HepG2 (cell line): Measurements from ENCODE around the gene KLHL21. TPM values are rescaled to one million over a fixed set of nuclear protein-coding genes. Genes with fewer than 3 reads are reported as not detected.

Source experiments
- FOXM1 ChIP-seq: sonication (generic); formaldehyde crosslinking; IDR thresholded peaks from 2 replicates; pipeline ENCODE4 v1.5.0; 2020; ENCODE audit warnings: missing genetic modification reagents
- HES4 ChIP-seq: sonication (generic); formaldehyde crosslinking; IDR thresholded peaks from 2 replicates; pipeline ENCODE4 v1.9.0; 2021; ENCODE audit warnings: mild to moderate bottlenecking, missing genetic modification reagents, borderline replicate concordance
- HNRNPUL1 ChIP-seq: fragments of 200-400 bp; formaldehyde crosslinking; IDR thresholded peaks from 2 replicates; pipeline ENCODE4 v1.6.1; 2017; ENCODE audit warnings: low read depth, mild to moderate bottlenecking, low read length, moderate library complexity
- MIER3 ChIP-seq: IDR thresholded peaks from 2 replicates; pipeline ENCODE4 v1.6.1; 2016; ENCODE audit warnings: missing compliant biosample characterization, borderline replicate concordance
- NFIC ChIP-seq: IDR thresholded peaks from 2 replicates; pipeline ENCODE4 v1.6.1; 2012; ENCODE audit warnings: mild to moderate bottlenecking, low read length, inconsistent platforms
- PCBP1 ChIP-seq: fragments of 200-400 bp; formaldehyde crosslinking; IDR thresholded peaks from 2 replicates; pipeline ENCODE4 v1.6.1; 2017; ENCODE audit warnings: mild to moderate bottlenecking, low read depth, low read length, borderline replicate concordance
- POGZ ChIP-seq: sonication (generic); formaldehyde crosslinking; IDR thresholded peaks from 2 replicates; pipeline ENCODE4 v1.4.0; 2020; ENCODE audit warnings: mild to moderate bottlenecking, missing genetic modification reagents
- TCF7 ChIP-seq: sonication (generic); IDR thresholded peaks from 2 replicates; pipeline ENCODE4 v1.6.1; 2016; ENCODE audit warnings: antibody characterized with exemption, low read depth
- ZBTB37 ChIP-seq: sonication (generic); formaldehyde crosslinking; IDR thresholded peaks from 2 replicates; pipeline ENCODE4 v1.4.0; 2020; ENCODE audit warnings: mild to moderate bottlenecking, missing genetic modification reagents
- ZHX2 ChIP-seq, 2 experiments: sonication (generic) in 1 of 2; formaldehyde crosslinking in 1 of 2; IDR thresholded peaks; 2 replicates each; pipeline versions ENCODE4 v1.6.1 to v1.9.0; 2014 to 2022; ENCODE audit warnings: antibody characterized with exemption in 1 of 2, borderline replicate concordance in 1 of 2, inconsistent platforms in 1 of 2, low read depth in 1 of 2, missing genetic modification reagents in 1 of 2
- ZKSCAN5 ChIP-seq: sonication (generic); formaldehyde crosslinking; IDR thresholded peaks from 2 replicates; pipeline ENCODE4 v1.5.1; 2020; ENCODE audit warnings: mild to moderate bottlenecking, missing genetic modification reagents
- ZKSCAN8 ChIP-seq: IDR thresholded peaks from 2 replicates; pipeline ENCODE4 v1.6.1; 2016; ENCODE audit warnings: borderline replicate concordance, missing genetic modification reagents, missing compliant biosample characterization
- ZNF180 ChIP-seq: sonication (generic); formaldehyde crosslinking; IDR thresholded peaks from 2 replicates; pipeline ENCODE4 v1.4.0; 2020; ENCODE audit warnings: low read depth, missing genetic modification reagents, borderline replicate concordance
- ZNF275 ChIP-seq: sonication (generic); formaldehyde crosslinking; IDR thresholded peaks from 2 replicates; pipeline ENCODE4 v1.8.0; 2022; ENCODE audit warnings: missing genetic modification reagents, mild to moderate bottlenecking, inconsistent platforms, borderline replicate concordance
- ZNF564 ChIP-seq: sonication (generic); formaldehyde crosslinking; IDR thresholded peaks from 2 replicates; pipeline ENCODE4 v1.8.1; 2023; ENCODE audit warnings: mild to moderate bottlenecking, missing genetic modification reagents
- ZSCAN9 ChIP-seq: IDR thresholded peaks from 2 replicates; pipeline ENCODE4 v1.6.1; 2016; ENCODE audit warnings: borderline replicate concordance
- polyA plus RNA-seq, 8 experiments: library from polyadenylated mRNA; depleted of rRNA in 3 of 8; stranded (reverse) in 7 of 8; unstranded in 1 of 8; fragments of >200 nt; fragmentation: Illumina TruSeq in 4 of 8; extraction: Trizol in 4 of 8; gene quantifications; 2 replicates each; pipeline versions ENCODE4 v1.2.1 to v1.2.3, GENCODE V29; 2011 to 2016; ENCODE audit warnings: low read depth in 4 of 8, missing spikeins in 1 of 8, mixed read lengths in 1 of 8; ENCODE audit not compliant: insufficient read depth in 1 of 8
- total RNA-seq, 5 experiments: library from RNA; depleted of rRNA; stranded (reverse); fragments of >200 nt; fragmentation: Illumina TruSeq; extraction: Trizol; gene quantifications; 2 replicates each; pipeline ENCODE4 v1.2.3, GENCODE V29; 2016; ENCODE audit warnings: low read depth in 1 of 5
- TF ChIP-seq, protein P1 (sequence below): sonication (generic); formaldehyde crosslinking; IDR thresholded peaks from 2 replicates; pipeline ENCODE4 v1.4.0; 2020; ENCODE audit warnings: missing genetic modification reagents
- TF ChIP-seq, protein P2 (sequence below): IDR thresholded peaks from 2 replicates; pipeline ENCODE4 v1.6.1; 2016; ENCODE audit warnings: low read depth, borderline replicate concordance

KLHL21 gene
- total and polyA plus RNA-seq, 2 of the 13 experiments (the other 11 are each of a cell fraction or from before 2014, with no cell fraction given) = 14.8 to 25.0 TPM

- no peak for TF ChIP-seq ZHX2 (IDR thresholded peaks at IDR 0.05; ENCODE audit: low read depth)
- no peak for TF ChIP-seq ZHX2 (CRISPR knock-in tag; IDR thresholded peaks at IDR 0.05; ENCODE audit: borderline replicate concordance)
- TF ChIP-seq HNRNPUL1 = no peak
- TF ChIP-seq ZSCAN9 = no peak
- 0 out of 2 replicates have a peak, but pooled peaks have one; percentile 29 for TF ChIP-seq ZNF275
- TF ChIP-seq POGZ (CRISPR knock-in tag) = no peak; the same call in 1 of the 2 replicates
- TF ChIP-seq FOXM1 (CRISPR knock-in tag) = no peak
- TF ChIP-seq, protein P1, sequence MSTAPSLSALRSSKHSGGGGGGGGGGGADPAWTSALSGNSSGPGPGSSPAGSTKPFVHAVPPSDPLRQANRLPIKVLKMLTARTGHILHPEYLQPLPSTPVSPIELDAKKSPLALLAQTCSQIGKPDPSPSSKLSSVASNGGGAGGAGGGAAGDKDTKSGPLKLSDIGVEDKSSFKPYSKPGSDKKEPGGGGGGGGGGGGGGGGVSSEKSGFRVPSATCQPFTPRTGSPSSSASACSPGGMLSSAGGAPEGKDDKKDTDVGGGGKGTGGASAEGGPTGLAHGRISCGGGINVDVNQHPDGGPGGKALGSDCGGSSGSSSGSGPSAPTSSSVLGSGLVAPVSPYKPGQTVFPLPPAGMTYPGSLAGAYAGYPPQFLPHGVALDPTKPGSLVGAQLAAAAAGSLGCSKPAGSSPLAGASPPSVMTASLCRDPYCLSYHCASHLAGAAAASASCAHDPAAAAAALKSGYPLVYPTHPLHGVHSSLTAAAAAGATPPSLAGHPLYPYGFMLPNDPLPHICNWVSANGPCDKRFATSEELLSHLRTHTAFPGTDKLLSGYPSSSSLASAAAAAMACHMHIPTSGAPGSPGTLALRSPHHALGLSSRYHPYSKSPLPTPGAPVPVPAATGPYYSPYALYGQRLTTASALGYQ (CRISPR knock-in tag) = peak; percentile 55; the same call in 1 of the 2 replicates
- TF ChIP-seq TCF7 = no peak
- TF ChIP-seq, protein P2, sequence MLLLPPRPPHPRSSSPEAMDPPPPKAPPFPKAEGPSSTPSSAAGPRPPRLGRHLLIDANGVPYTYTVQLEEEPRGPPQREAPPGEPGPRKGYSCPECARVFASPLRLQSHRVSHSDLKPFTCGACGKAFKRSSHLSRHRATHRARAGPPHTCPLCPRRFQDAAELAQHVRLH (CRISPR knock-in tag) = no peak
- no peak; the same call in 1 of the 2 replicates for TF ChIP-seq HES4 (CRISPR knock-in tag)
- TF ChIP-seq ZBTB37 (CRISPR knock-in tag) = no peak
- no peak; the same call in 1 of the 2 replicates for TF ChIP-seq MIER3 (CRISPR knock-in tag)
- no peak for TF ChIP-seq ZNF180 (CRISPR knock-in tag)
- no peak for TF ChIP-seq NFIC
- no peak for TF ChIP-seq ZKSCAN8 (CRISPR knock-in tag)
- TF ChIP-seq ZKSCAN5 (CRISPR knock-in tag) = no peak
- TF ChIP-seq ZNF564 (CRISPR knock-in tag) = no peak
- 0 out of 2 replicates have a peak, but pooled peaks have one; percentile 49 for TF ChIP-seq PCBP1
Observed at GRCh38 chr1:6613361-6614018, 10.8 kb upstream of the KLHL21 start, which contains the start of gene PHF13 (continued).
